ENCODE measurements around the gene CLK3.

The CLK3 gene

DNA sequence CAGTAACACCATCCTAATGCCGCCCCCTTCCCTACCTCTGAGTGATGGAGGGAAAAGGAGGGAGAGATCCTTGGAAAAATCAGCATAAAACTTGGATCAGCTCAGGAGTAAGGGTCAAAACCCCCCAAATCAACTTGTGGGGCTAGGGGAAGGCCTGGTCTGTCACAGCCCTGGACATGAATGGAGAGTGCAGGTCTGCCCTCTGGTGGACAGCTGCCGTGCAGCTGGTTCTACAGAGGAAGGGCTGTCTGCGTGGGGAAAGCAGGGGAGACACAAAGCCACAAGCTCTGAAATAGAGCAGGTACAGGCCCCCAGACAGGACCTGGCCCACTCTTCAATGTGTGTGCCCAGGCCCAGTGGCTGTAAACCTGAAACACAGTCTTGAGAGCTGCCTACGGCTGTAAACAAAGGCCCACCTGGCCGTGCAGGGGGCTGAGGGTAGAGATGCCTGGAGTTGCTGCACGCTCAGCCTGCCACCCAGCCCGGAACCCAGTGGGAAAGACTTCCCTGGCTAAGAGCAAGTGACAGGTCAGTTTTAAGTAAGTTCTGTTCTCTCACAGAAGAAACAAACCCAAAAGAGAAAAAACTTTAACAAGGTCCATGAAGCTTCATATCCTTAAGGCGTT lies 16.4 kb downstream of the CLK3 start:
- Histone ChIP-seq H3K9me3 (ENCODE audit: insufficient read depth, low read length) (no peaks in the 10 kb centered on the region), H3K36me3 (ENCODE audit: insufficient read depth, insufficient read length, low read length) (peaks cover 100% of the 10 kb centered on the region), H3K9ac (ENCODE audit: insufficient read length, low read depth) (peak overlapping the region; percentile 28), H3K4me1 (ENCODE audit: insufficient read depth, insufficient read length) (no peaks in the 10 kb centered on the region), H3K27me3 (ENCODE audit: insufficient read depth, insufficient read length) (no peaks in the 10 kb centered on the region), H3K4me3 (ENCODE audit: insufficient read length, low read depth) (no peak overlapping the region)
- no peak for DNase-seq (ENCODE audit: low read depth, low spot score)
- no peak for TF ChIP-seq SUZ12 (IDR thresholded peaks at IDR 0.05; ENCODE audit: extremely low read depth, insufficient read depth, insufficient read length)

DNA sequence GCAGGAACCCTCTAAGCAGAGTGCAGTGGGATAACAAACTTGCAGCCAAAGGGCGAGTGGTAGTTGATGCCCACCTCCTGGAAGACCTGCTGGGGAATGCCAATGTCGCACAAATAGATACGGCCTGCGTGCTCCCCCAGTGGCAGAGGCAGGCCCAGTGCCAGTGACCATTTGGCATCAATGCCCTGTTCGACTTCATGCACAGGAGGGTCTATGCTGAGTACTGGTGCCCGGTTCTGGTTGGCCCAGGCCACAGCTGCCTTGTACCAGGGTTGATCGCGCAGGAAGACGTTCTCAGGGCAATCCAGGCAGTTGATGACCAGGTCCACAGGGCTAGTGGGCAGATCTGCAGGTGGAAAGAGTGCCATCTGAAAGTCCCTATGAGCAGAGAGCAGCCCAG lies 17.0 kb downstream of the CLK3 start:
- TF ChIP-seq SUZ12 (IDR thresholded peaks at IDR 0.05; ENCODE audit: extremely low read depth, insufficient read depth, insufficient read length) (no peak), YY1 (IDR thresholded peaks at IDR 0.05; ENCODE audit: insufficient read depth, insufficient read length) (no peak), ZNF274 (IDR thresholded peaks at IDR 0.05; ENCODE audit: low read depth, low read length) (no peak)
- DNase-seq (ENCODE audit: low read depth, low spot score): no peak
- H3K36me3 ChIP-seq (ENCODE audit: insufficient read depth, insufficient read length, low read length): peaks cover 100% of the 10 kb centered on the region
- H3K9me3 ChIP-seq (ENCODE audit: insufficient read depth, low read length): no peaks in the 10 kb centered on the region
- H3K9ac ChIP-seq (ENCODE audit: insufficient read length, low read depth): no peak overlapping the region
- no peaks in the 10 kb centered on the region for H3K4me1 ChIP-seq (ENCODE audit: insufficient read depth, insufficient read length)
- no peak overlapping the region for H3K4me3 ChIP-seq (ENCODE audit: insufficient read length, low read depth)
- no peaks in the 10 kb centered on the region for H3K27me3 ChIP-seq (ENCODE audit: insufficient read depth, insufficient read length)

DNA sequence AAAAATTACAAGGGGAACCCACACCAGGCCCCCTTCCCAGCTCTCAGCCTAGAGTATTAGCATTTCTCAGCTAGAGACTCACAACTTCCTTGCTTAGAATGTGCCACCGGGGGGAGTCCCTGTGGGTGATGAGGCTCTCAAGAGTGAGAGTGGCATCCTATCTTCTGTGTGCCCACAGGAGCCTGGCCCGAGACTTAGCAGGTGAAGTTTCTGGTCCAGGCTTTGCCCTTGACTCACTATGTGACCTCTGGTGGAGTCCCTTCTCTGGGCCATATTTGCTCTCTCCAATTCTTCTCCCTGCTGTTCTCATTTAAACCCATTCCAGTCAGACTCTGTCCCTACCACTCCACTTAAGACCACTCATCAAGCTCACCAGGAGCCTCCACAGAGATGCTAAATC lies 18.1 kb downstream of the CLK3 start:
- TF ChIP-seq SUZ12 (IDR thresholded peaks at IDR 0.05; ENCODE audit: extremely low read depth, insufficient read depth, insufficient read length): no peak
- no peak for TF ChIP-seq YY1 (IDR thresholded peaks at IDR 0.05; ENCODE audit: insufficient read depth, insufficient read length)
- Histone ChIP-seq H3K9ac (ENCODE audit: insufficient read length, low read depth) (no peak overlapping the region), H3K27me3 (ENCODE audit: insufficient read depth, insufficient read length) (no peaks in the 10 kb centered on the region), H3K36me3 (ENCODE audit: insufficient read depth, insufficient read length, low read length) (peaks cover 97% of the 10 kb centered on the region), H3K4me1 (ENCODE audit: insufficient read depth, insufficient read length) (no peaks in the 10 kb centered on the region), H3K9me3 (ENCODE audit: insufficient read depth, low read length) (no peaks in the 10 kb centered on the region), H3K4me3 (ENCODE audit: insufficient read length, low read depth) (no peak overlapping the region)
- no peak for DNase-seq (ENCODE audit: low read depth, low spot score)

DNA sequence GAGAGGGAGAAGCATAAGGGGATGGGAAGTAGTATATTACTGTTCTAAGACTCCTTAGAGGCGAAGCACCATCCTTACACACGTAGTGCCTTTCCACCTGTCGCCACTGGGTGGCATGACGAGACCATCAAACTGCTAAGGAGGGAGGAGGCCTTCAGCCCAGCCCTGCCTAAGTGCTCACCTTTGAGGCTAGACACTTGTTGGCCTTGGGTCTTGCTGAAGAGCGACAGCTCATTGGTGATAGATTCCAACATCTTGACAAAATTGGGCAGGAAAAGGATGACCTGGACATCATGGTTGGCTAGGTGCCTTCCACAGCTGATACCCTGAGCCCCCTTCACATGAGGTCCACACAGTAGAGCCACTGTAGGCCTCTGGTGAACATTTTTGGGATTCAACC lies 19.6 kb downstream of the CLK3 start:
- no peak for TF ChIP-seq SUZ12 (IDR thresholded peaks at IDR 0.05; ENCODE audit: extremely low read depth, insufficient read depth, insufficient read length)
- TF ChIP-seq ZNF274 (IDR thresholded peaks at IDR 0.05; ENCODE audit: low read depth, low read length): no peak
- no peak for TF ChIP-seq YY1 (IDR thresholded peaks at IDR 0.05; ENCODE audit: insufficient read depth, insufficient read length)
- Histone ChIP-seq H3K9me3 (ENCODE audit: insufficient read depth, low read length) (no peaks in the 10 kb centered on the region), H3K36me3 (ENCODE audit: insufficient read depth, insufficient read length, low read length) (peaks cover 97% of the 10 kb centered on the region), H3K4me1 (ENCODE audit: insufficient read depth, insufficient read length) (no peaks in the 10 kb centered on the region), H3K27me3 (ENCODE audit: insufficient read depth, insufficient read length) (no peaks in the 10 kb centered on the region), H3K9ac (ENCODE audit: insufficient read length, low read depth) (no peak overlapping the region), H3K4me3 (ENCODE audit: insufficient read length, low read depth) (no peak overlapping the region)
- peak; percentile 76 for DNase-seq (ENCODE audit: low read depth, low spot score)

DNA sequence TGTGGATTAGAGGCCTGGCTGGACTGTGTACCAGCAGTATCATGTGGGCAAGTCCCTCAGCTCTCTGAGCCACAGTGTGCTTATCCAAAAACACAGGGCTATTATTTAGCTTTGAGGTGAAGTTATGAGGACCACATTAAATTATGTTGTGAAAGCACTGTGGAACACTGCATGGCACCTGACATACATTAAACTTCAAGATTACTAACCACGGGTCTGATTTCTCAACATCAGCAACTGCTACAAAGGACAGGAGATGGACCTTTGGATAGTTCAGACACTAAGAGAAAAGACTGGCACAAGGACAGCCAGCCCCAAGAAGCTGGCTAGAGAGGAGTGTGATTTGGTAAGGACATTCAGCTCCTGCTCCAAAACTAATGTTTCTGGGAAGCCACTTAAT lies 21.3 kb downstream of the CLK3 start:
- Histone ChIP-seq H3K4me1 (ENCODE audit: insufficient read depth, insufficient read length) (no peaks in the 10 kb centered on the region), H3K36me3 (ENCODE audit: insufficient read depth, insufficient read length, low read length) (peaks cover 91% of the 10 kb centered on the region), H3K9me3 (ENCODE audit: insufficient read depth, low read length) (no peaks in the 10 kb centered on the region), H3K27me3 (ENCODE audit: insufficient read depth, insufficient read length) (no peaks in the 10 kb centered on the region), H3K9ac (ENCODE audit: insufficient read length, low read depth) (no peak overlapping the region), H3K4me3 (ENCODE audit: insufficient read length, low read depth) (no peak overlapping the region)
- no peak for TF ChIP-seq ZNF274 (IDR thresholded peaks at IDR 0.05; ENCODE audit: low read depth, low read length)
- no peak for TF ChIP-seq YY1 (IDR thresholded peaks at IDR 0.05; ENCODE audit: insufficient read depth, insufficient read length)
- TF ChIP-seq SUZ12 (IDR thresholded peaks at IDR 0.05; ENCODE audit: extremely low read depth, insufficient read depth, insufficient read length): no peak
- DNase-seq (ENCODE audit: low read depth, low spot score): no peak

DNA sequence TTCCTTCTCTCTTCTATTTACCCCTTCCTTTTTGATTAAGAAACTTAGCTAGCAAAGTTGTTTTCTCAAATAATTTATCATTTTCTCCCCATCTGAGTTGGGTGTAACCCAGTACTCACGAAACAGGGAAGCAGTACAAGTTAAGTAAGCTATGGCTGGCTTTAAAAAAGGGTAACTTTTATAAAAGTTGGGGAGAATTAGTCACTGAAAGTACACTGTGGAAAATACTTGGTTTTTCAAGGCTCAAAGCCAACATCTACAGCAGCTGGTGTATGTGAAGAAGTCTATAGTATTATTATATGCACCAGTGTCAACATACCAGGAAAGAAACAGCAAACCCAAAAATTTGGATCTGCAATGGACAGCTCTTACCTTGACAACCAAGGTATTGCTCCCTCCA lies 25.5 kb downstream of the CLK3 start:
- Histone ChIP-seq H3K4me1 (ENCODE audit: insufficient read depth, insufficient read length) (peaks cover 12% of the 10 kb centered on the region), H3K4me3 (ENCODE audit: insufficient read length, low read depth) (no peak overlapping the region), H3K9ac (ENCODE audit: insufficient read length, low read depth) (no peak overlapping the region), H3K27me3 (ENCODE audit: insufficient read depth, insufficient read length) (no peaks in the 10 kb centered on the region), H3K36me3 (ENCODE audit: insufficient read depth, insufficient read length, low read length) (peaks cover 64% of the 10 kb centered on the region), H3K9me3 (ENCODE audit: insufficient read depth, low read length) (no peaks in the 10 kb centered on the region)
- no peak for DNase-seq (ENCODE audit: low read depth, low spot score)
- TF ChIP-seq SUZ12 (IDR thresholded peaks at IDR 0.05; ENCODE audit: extremely low read depth, insufficient read depth, insufficient read length): no peak
- TF ChIP-seq YY1 (IDR thresholded peaks at IDR 0.05; ENCODE audit: insufficient read depth, insufficient read length): no peak
- no peak for TF ChIP-seq ZNF274 (IDR thresholded peaks at IDR 0.05; ENCODE audit: low read depth, low read length)

DNA sequence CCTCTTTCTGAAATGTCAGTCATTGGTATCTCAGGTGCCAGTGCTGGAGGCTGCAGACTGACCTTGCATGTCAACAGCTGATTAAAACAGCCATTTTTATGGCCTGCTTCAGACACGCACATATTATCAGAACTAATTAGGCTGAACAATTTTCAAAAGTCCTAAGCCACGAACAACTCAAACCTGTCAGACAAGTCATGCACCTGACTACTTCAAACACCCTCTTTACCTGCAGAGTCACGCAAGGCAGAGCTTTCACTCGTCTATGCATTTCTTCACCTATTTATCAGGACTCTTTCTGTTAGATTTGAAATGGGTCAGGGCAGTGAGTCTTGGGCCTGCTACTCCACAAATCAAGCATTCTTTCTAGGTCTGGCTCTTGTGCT lies 26.7 kb downstream of the CLK3 start:
- DNase-seq (ENCODE audit: low read depth, low spot score): no peak
- peaks cover 55% of the 10 kb centered on the region for H3K36me3 ChIP-seq (ENCODE audit: insufficient read depth, insufficient read length, low read length)
- no peak overlapping the region for H3K9ac ChIP-seq (ENCODE audit: insufficient read length, low read depth)
- H3K4me3 ChIP-seq (ENCODE audit: insufficient read length, low read depth): no peak overlapping the region
- no peaks in the 10 kb centered on the region for H3K9me3 ChIP-seq (ENCODE audit: insufficient read depth, low read length)
- no peaks in the 10 kb centered on the region for H3K27me3 ChIP-seq (ENCODE audit: insufficient read depth, insufficient read length)
- TF ChIP-seq YY1 (IDR thresholded peaks at IDR 0.05; ENCODE audit: insufficient read depth, insufficient read length) (no peak), SUZ12 (IDR thresholded peaks at IDR 0.05; ENCODE audit: extremely low read depth, insufficient read depth, insufficient read length) (no peak)
- peaks cover 12% of the 10 kb centered on the region for H3K4me1 ChIP-seq (ENCODE audit: insufficient read depth, insufficient read length)

All from NT2/D1 (cell line).